ENCODE results near the gene CDC42BPG.

CDC42BPG gene

GRCh38 chr11:64804346-64805210, 39.9 kb downstream of the CDC42BPG start:
- peak; percentile 47 for DNase-seq (ENCODE audit: low spot score)

- DNase-seq (ENCODE audit: low spot score), result no peak
These were observed 40.6 kb downstream of the CDC42BPG start for GRCh38 chr11:64803846-64804345.

- peak; percentile 87 for DNase-seq (ENCODE audit: low spot score)
These were observed 41.2 kb downstream of the CDC42BPG start, which contains the start of gene MAP4K2 for GRCh38 chr11:64803158-64803845. MAP4K2 (minus strand) TSS chr11:64803214; CDS start chr11:64803149, 65 bp downstream.

- DNase-seq (ENCODE audit: low spot score), result peak; percentile 52
These were observed 41.9 kb downstream of the CDC42BPG start for GRCh38 chr11:64802370-64803157.

- peak; percentile 47 for DNase-seq (ENCODE audit: low spot score)
These were observed 42.7 kb downstream of the CDC42BPG start for GRCh38 chr11:64801561-64802369.

GRCh38 chr11:64801158-64801464, 43.3 kb downstream of the CDC42BPG start:
- DNase-seq (ENCODE audit: low spot score), result peak; percentile 73

GRCh38 chr11:64800303-64801157, 43.9 kb downstream of the CDC42BPG start:
- no peak for DNase-seq (ENCODE audit: low spot score)

- peak; percentile 87 for DNase-seq (ENCODE audit: low spot score)
These were observed 44.7 kb downstream of the CDC42BPG start for GRCh38 chr11:64799623-64800302.

- no peak for DNase-seq (ENCODE audit: low spot score)
These were observed 45.2 kb downstream of the CDC42BPG start for GRCh38 chr11:64799256-64799622.

GRCh38 chr11:64796757-64797541, 47.5 kb downstream of the CDC42BPG start:
- DNase-seq (ENCODE audit: low spot score), result no peak

GRCh38 chr11:64796047-64796756, 48.3 kb downstream of the CDC42BPG start:
- DNase-seq (ENCODE audit: low spot score), result no peak

- no peak for DNase-seq (ENCODE audit: low spot score)
These were observed 49.9 kb downstream of the CDC42BPG start for GRCh38 chr11:64794526-64794925.

GRCh38 chr11:64793271-64794160, 50.9 kb downstream of the CDC42BPG start:
- no peak for DNase-seq (ENCODE audit: low spot score)

GRCh38 chr11:64792482-64792881, 52.0 kb downstream of the CDC42BPG start:
- DNase-seq (ENCODE audit: low spot score), result no peak

- DNase-seq (ENCODE audit: low spot score), result no peak
These were observed 52.6 kb downstream of the CDC42BPG start for GRCh38 chr11:64791781-64792291.

GRCh38 chr11:64790205-64791095, 54.0 kb downstream of the CDC42BPG start:
- DNase-seq (ENCODE audit: low spot score), result no peak

All from NAMALWA (cell line).